Neural progenitor cell (in vitro differentiated cells): ENCODE measurements around the gene GRAMD1B. TPM values are rescaled to one million over a fixed set of nuclear protein-coding genes. Genes with fewer than 3 reads are reported as not detected.

ENCODE experiments used
- DNase-seq: peaks from one replicate; pipeline ENCODE4 v3.0.0-alpha.2; 2016; ENCODE audit warnings: low spot score
- H2AFZ ChIP-seq: fragments of 200-600 bp; sonication (generic); replicated peaks from 2 replicates; pipeline ENCODE4 v1.6.1; 2016; ENCODE audit warnings: antibody characterized with exemption
- H3F3A ChIP-seq: fragments of 200-600 bp; sonication (generic); 2 replicates; pipeline ENCODE4 v1.6.1; 2016; ENCODE audit warnings: antibody characterized with exemption, low read depth
- H3K27ac ChIP-seq: fragments of 200-600 bp; sonication (generic); 2 replicates; pipeline ENCODE4 v1.5.1; 2016; ENCODE audit warnings: mild to moderate bottlenecking
- H3K27me3 ChIP-seq: fragments of 200-600 bp; sonication (generic); 2 replicates; pipeline ENCODE4 v1.6.1; 2016; ENCODE audit warnings: mild to moderate bottlenecking, moderate library complexity
- H3K36me3 ChIP-seq: fragments of 200-600 bp; sonication (generic); 2 replicates; pipeline ENCODE4 v1.5.1; 2016
- H3K4me1 ChIP-seq: fragments of 200-600 bp; sonication (generic); 2 replicates; pipeline ENCODE4 v1.6.1; 2016; ENCODE audit warnings: mixed run types
- H3K4me2 ChIP-seq: fragments of 200-600 bp; sonication (generic); 2 replicates; pipeline ENCODE4 v1.6.1; 2016
- H3K4me3 ChIP-seq: fragments of 200-600 bp; sonication (generic); 2 replicates; pipeline ENCODE4 v1.5.1; 2016
- H3K79me2 ChIP-seq: fragments of 200-600 bp; sonication (generic); 2 replicates; pipeline ENCODE4 v1.6.1; 2016; ENCODE audit warnings: low read depth
- H3K9ac ChIP-seq: fragments of 200-600 bp; sonication (generic); 2 replicates; pipeline ENCODE4 v1.6.1; 2016
- H3K9me3 ChIP-seq: fragments of 200-600 bp; sonication (generic); 2 replicates; pipeline ENCODE4 v1.5.1; 2016; ENCODE audit warnings: low read depth
- H4K20me1 ChIP-seq: fragments of 200-600 bp; sonication (generic); 2 replicates; pipeline ENCODE4 v1.6.1; 2016; ENCODE audit warnings: low read depth
- H3K27ac Mint-ChIP-seq: 3 replicates; pipeline ENCODE4 v1.8.0; 2021; ENCODE audit warnings: mixed read lengths
- H3K27me3 Mint-ChIP-seq: 2 replicates; pipeline ENCODE4 v1.8.0; 2022; ENCODE audit warnings: low read depth, mild to moderate bottlenecking, inconsistent platforms, moderate library complexity, mixed read lengths; ENCODE audit not compliant: insufficient read depth
- H3K36me3 Mint-ChIP-seq: 3 replicates; pipeline ENCODE4 v1.8.0; 2021; ENCODE audit warnings: mixed read lengths
- H3K4me1 Mint-ChIP-seq: 3 replicates; pipeline ENCODE4 v1.8.0; 2021; ENCODE audit warnings: mixed read lengths
- H3K4me3 Mint-ChIP-seq: 3 replicates; pipeline ENCODE4 v1.8.0; 2021; ENCODE audit warnings: mild to moderate bottlenecking, moderate library complexity, mixed read lengths
- H3K9me3 Mint-ChIP-seq: 3 replicates; pipeline ENCODE4 v1.8.0; 2020; ENCODE audit warnings: mixed read lengths
- EZH2 ChIP-seq: fragments of 200-600 bp; sonication (generic); IDR thresholded peaks from 2 replicates; pipeline ENCODE4 v1.6.1; 2017; ENCODE audit warnings: antibody characterized with exemption, mild to moderate bottlenecking, moderate library complexity
- EZH2phosphoT487 ChIP-seq: fragments of 200-600 bp; sonication (generic); IDR thresholded peaks from 2 replicates; pipeline ENCODE4 v1.6.1; 2017; ENCODE audit warnings: antibody characterized with exemption
- total RNA-seq: library from RNA; depleted of rRNA; stranded (reverse); fragments of >200 nt; gene quantifications from 2 replicates; pipeline ENCODE4 v1.2.3, GENCODE V29; 2015; ENCODE audit warnings: low replicate concordance
- TF ChIP-seq, protein P1 (sequence below): fragments of 200-600 bp; sonication (generic); IDR thresholded peaks from 2 replicates; pipeline ENCODE4 v1.5.1; 2017; ENCODE audit warnings: antibody characterized with exemption, mild to moderate bottlenecking

Gene GRAMD1B
- total RNA-seq, 1 donor from 2014 or later = 12.6 TPM

DNA sequence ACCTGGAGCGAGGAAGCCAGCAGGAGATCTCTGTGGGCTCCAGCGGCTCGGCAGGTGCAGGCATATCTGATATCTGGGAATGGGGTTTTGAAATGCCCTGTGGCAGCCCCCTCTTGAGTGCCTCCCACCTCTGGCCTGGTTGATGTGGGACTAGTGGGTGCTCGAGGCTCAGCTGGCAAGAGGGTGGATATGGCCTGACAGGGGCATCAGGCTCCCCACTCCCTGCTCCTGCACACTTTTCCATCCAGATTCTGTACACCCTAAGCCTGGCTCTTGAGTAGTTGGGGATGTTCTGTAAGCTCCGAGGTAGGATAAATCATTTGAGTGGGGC lies 149.4 kb downstream of the GRAMD1B start:
- no peak overlapping the region for H3K9ac ChIP-seq
- H2AFZ ChIP-seq = no peak overlapping the region
- no peak overlapping the region for H3K4me2 ChIP-seq
- no peak overlapping the region for H3K4me3 ChIP-seq
- no peak overlapping the region for H3K27ac ChIP-seq
- peaks cover 15% of the 10 kb centered on the region for H3K4me1 ChIP-seq
- no peaks in the 10 kb centered on the region for H3K9me3 ChIP-seq
- H4K20me1 ChIP-seq = peaks cover 29% of the 10 kb centered on the region
- no peak for DNase-seq
- no peaks in the 10 kb centered on the region for H3K27me3 ChIP-seq
- H3F3A ChIP-seq = no peaks in the 10 kb centered on the region
- H3K36me3 ChIP-seq = no peaks in the 10 kb centered on the region
- H3K4me1 Mint-ChIP-seq = peaks cover 10% of the 10 kb centered on the region
- no peak overlapping the region for H3K27ac Mint-ChIP-seq
- no peaks in the 10 kb centered on the region for H3K27me3 Mint-ChIP-seq
- TF ChIP-seq EZH2 = no peak
- no peak for TF ChIP-seq EZH2phosphoT487
- TF ChIP-seq, protein P1, sequence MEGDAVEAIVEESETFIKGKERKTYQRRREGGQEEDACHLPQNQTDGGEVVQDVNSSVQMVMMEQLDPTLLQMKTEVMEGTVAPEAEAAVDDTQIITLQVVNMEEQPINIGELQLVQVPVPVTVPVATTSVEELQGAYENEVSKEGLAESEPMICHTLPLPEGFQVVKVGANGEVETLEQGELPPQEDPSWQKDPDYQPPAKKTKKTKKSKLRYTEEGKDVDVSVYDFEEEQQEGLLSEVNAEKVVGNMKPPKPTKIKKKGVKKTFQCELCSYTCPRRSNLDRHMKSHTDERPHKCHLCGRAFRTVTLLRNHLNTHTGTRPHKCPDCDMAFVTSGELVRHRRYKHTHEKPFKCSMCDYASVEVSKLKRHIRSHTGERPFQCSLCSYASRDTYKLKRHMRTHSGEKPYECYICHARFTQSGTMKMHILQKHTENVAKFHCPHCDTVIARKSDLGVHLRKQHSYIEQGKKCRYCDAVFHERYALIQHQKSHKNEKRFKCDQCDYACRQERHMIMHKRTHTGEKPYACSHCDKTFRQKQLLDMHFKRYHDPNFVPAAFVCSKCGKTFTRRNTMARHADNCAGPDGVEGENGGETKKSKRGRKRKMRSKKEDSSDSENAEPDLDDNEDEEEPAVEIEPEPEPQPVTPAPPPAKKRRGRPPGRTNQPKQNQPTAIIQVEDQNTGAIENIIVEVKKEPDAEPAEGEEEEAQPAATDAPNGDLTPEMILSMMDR = no peak
- no peaks in the 10 kb centered on the region for H3K36me3 Mint-ChIP-seq
- H3K9me3 Mint-ChIP-seq = no peaks in the 10 kb centered on the region
- no peak overlapping the region for H3K4me3 Mint-ChIP-seq
- peaks cover 3% of the 10 kb centered on the region for H3K79me2 ChIP-seq

DNA sequence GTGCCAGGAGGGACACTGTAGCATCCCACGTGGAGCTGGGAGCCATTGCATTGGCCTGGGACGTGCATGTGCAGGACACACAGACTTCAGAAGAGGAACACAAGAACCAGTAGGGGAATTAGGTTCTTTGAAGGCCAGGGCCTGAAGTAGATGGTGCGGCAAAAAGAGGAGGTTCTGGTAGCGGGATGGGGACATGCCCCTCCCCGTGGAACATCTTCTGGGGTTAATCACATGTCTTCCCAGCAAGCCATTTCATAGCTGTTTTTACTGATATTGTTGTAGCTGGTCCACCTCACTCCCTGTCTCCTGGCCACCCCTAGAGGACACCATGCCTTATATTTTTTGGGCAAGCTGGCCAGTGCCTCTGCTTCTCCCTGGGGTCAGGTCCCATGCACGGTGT lies 150.1 kb downstream of the GRAMD1B start:
- H3K27ac Mint-ChIP-seq = no peak overlapping the region
- no peaks in the 10 kb centered on the region for H3K36me3 ChIP-seq
- H3K4me1 ChIP-seq = peaks cover 20% of the 10 kb centered on the region

DNA sequence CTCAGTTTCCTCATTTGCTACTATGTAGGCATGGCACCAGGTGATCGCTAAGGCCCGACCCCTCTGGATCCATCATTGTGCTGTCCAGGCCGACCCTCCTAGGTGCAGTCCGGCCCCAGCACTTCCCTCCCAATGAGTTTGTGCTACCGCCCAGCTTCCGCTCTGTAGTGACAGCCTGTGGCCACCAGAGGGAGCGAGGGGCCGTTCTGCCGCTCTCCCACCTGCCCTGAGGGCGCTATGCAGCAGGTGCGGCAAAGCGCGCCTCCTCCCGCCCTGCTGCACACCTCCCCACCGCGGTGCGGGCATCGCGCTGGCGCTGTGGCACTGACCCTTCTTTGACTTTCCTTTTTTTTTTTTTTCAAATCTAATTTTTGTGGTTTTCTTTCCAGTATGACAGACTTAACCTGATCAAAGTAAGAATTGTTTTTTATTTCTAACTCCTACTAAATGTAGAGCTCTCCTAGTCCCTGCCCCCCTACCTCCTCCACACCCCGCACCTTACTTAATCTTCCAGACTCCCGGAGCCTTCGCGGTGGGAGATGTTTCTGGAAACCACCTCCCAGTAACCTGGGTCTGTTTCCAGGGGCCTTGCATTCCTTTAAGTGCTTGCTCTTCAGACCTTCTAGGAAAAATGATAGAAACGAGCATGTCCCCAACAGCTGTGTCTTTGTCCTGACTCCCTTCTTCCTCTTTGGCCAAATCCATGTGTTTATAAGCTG lies 150.6 kb downstream of the GRAMD1B start:
- no peak overlapping the region for H3K27ac ChIP-seq
- H3K9me3 Mint-ChIP-seq = no peaks in the 10 kb centered on the region

More for the DNA sequence above, 150.1 kb downstream of the GRAMD1B start:
- Histone ChIP-seq H3K4me2 (no peak overlapping the region), H4K20me1 (peaks cover 30% of the 10 kb centered on the region), H3K27ac (no peak overlapping the region), H2AFZ (no peak overlapping the region), H3F3A (peaks cover under 1% of the 10 kb centered on the region), H3K27me3 (no peaks in the 10 kb centered on the region), H3K9me3 (no peaks in the 10 kb centered on the region), H3K79me2 (peaks cover 3% of the 10 kb centered on the region), H3K4me3 (no peak overlapping the region), H3K9ac (no peak overlapping the region)
- no peak overlapping the region for H3K4me3 Mint-ChIP-seq
- peaks cover 3% of the 10 kb centered on the region for H3K27me3 Mint-ChIP-seq
- TF ChIP-seq EZH2phosphoT487 = no peak
- no peak for TF ChIP-seq EZH2
- TF ChIP-seq, protein P1 = no peak
- DNase-seq = no peak
- H3K9me3 Mint-ChIP-seq = no peaks in the 10 kb centered on the region
- peaks cover 13% of the 10 kb centered on the region for H3K4me1 Mint-ChIP-seq
- H3K36me3 Mint-ChIP-seq = no peaks in the 10 kb centered on the region

More for the DNA sequence above, 150.6 kb downstream of the GRAMD1B start:
- Mint-ChIP-seq H3K36me3 (no peaks in the 10 kb centered on the region), H3K27me3 (peaks cover 3% of the 10 kb centered on the region), H3K4me3 (no peak overlapping the region), H3K27ac (no peak overlapping the region), H3K4me1 (peaks cover 18% of the 10 kb centered on the region)
- Histone ChIP-seq H3F3A (peaks cover 7% of the 10 kb centered on the region), H3K27me3 (no peaks in the 10 kb centered on the region), H3K4me2 (no peak overlapping the region), H3K4me3 (no peak overlapping the region), H3K4me1 (peaks cover 26% of the 10 kb centered on the region), H3K36me3 (no peaks in the 10 kb centered on the region), H3K9me3 (no peaks in the 10 kb centered on the region), H3K79me2 (no peaks in the 10 kb centered on the region), H4K20me1 (peaks cover 36% of the 10 kb centered on the region), H3K9ac (no peak overlapping the region), H2AFZ (no peak overlapping the region)
- TF ChIP-seq, protein P1 = peak; percentile 90
- no peak for TF ChIP-seq EZH2phosphoT487
- DNase-seq = peak; percentile 87
